GM19395 (cell line): ENCODE data around the gene ELMOD2.

ENCODE experiments used
- ATAC-seq: cut with Tn5 transposase; IDR thresholded peaks from one replicate; pipeline ENCODE4 v1.9.1; 2021; ENCODE audit warnings: mild to moderate bottlenecking, moderate library complexity; ENCODE audit not compliant: unreplicated experiment

ELMOD2 gene

DNA sequence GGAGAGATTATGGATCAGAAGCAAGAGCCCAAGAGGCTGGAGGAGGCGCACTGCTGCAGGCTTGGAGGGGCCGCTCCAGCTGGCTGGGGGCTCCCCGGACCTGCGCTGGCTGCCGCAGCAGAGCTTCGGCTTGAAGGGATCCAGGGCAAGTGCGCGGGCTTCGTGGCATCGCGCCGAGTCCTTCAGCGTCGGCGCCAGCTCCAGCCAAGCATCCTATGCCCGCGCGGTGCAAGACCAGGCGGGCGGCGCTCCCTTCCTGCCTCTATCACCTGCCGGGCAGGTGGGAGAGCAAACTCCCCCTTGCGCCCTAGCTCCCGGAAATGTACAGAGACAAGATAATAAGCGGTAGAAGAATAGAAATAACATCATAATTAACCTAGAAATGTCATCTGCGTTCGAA is 55.3 kb downstream of the ELMOD2 start:
- no peak for ATAC-seq

DNA sequence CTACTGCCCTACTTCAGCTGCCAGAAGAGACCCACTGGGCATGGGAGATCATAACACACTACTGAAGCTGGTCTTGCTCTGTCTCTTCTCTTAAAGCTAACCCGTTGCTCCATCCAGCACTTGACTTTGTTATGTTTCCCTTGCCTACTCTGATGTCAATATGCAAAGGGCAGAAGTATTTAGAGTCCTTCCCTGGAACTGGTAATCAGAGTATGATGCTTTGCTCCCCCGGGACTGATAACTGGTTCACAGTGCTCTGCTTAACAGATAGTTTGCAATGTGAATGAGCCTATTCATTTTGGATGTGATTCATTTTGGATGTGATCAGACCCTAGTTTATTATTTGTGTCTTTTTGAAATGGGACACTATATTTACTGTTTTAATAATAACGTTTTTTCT is 57.1 kb downstream of the ELMOD2 start:
- no peak for ATAC-seq

DNA sequence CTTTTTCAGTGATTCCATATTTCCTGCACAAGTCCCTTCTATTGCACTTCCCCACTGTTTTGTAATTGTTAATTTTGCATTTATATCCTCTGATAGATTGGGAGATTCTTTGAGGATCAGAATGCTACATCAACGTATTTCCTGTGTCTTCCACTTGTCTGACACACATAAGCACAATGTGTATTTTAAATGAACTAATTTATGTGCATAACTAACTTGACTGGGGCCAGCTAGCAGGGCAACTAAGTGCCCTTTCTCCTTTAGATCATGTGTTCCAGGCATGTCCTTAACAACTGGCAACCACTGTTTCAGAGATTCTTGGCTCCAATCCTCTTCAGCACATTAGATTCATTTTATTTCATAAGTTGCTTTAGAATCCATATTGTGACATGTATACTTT is 60.5 kb downstream of the ELMOD2 start:
- no peak for ATAC-seq

DNA sequence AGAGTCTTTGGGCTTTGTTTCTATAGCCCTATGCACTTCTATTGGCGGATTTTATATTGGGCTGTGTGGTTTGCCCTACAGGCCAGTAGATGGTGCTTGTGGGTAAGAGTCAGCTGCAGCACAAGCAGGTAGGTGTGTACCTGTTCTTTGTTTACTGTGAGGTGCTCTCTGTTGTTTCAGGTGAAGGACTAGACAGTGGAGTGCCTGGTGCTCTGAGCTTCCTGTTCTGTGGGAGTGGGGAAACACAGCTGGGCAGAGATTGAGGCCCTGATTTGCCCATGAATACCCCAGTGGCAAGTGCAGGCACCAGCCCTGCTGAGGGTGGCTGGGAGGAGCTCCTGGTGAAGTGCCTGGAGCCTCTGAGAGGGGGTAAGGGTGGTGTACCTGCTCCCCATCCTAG is 71.1 kb downstream of the ELMOD2 start:
- peak; percentile 76 for ATAC-seq

DNA sequence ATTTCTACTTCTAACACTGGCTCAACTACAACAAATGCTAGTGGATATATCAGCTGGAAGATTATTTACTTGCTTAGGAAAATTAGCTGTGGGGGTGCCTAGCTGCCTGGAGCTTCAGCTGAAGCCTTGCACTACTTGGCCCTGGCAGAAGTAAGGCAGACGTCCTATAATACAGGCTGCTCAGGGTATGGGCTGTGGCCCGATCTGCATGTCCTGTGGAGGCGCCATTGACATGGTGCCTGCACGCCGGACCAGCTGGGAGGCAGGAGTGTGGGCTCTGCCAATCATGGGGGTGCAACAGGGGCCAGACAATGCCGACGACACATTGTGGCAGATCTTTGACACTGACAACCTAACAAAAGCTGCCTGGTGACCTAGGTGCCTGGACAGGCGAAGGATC is 76.4 kb downstream of the ELMOD2 start:
- ATAC-seq = no peak

DNA sequence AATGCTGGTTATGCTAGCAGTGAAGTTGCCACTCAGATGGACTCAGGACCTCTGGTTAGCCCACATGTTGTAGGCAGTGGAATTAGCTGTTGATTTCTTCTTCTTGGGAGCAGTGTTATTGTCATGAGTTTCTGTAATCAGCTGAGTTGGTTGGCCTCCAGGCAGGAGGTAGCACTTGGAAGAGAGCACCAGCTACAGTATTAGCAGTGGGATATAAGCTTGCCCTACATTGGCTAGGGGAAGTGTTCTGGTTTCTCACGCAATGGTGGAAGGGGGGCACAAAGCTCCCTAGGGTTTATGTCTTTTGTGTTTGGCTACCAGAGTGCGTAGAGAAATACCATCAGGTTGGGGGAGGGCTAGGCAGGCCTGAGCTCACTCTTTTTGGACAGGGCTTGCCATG is 78.7 kb downstream of the ELMOD2 start:
- ATAC-seq = no peak

DNA sequence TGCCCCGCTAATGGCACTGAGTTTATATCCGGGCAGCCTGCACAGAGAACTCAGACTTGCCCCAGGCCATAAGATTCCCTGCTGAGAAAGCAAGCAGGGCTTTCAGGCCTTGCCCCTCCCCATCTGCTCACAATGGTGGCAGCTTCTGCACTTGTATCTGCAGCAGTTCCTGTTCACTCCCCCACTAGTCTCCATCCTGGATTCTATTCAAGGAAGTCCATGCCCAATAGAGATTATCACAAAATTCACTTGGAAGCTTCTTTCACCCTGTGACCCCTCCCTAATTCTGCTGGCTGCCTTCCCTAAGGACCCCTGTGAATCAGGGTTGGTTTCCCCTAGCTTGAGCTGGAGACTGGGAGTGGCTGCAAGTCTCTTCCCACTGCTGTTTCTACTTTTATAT is 79.3 kb downstream of the ELMOD2 start:
- no peak for ATAC-seq
